ENCODE data around the gene CLMP.

GRCh38 chr11:123228496-123229163 lies 33.6 kb upstream of the CLMP start:
- TF ChIP-seq CTCF (IDR thresholded peaks at IDR 0.05) (no peak), POLR2A (IDR thresholded peaks at IDR 0.05) (no peak)

Measured in body of pancreas (tissue), 4 donors.